RWPE2 (cell line): Measurements from ENCODE around the gene SPATA21.

Source experiments
- ATAC-seq: fragments of 200-7000 bp; cut with Tn5 transposase; 3 replicates; pipeline ENCODE4 v1.9.1; 2021; ENCODE audit warnings: low read depth
- DNase-seq: peaks from one replicate; pipeline ENCODE4 v3.0.0-alpha.2; 2020; ENCODE audit warnings: low spot score
- H3K27ac ChIP-seq: fragments of 450-650 bp; 2 replicates; pipeline ENCODE4 v1.5.1; 2017; ENCODE audit warnings: mild to moderate bottlenecking; ENCODE audit not compliant: poor library complexity, severe bottlenecking
- H3K27me3 ChIP-seq: fragments of 250-450 bp; sonication (Bioruptor Pico); 2 replicates; pipeline ENCODE4 v1.5.1; 2021; ENCODE audit warnings: mild to moderate bottlenecking, moderate library complexity; ENCODE audit not compliant: insufficient read depth, poor library complexity, severe bottlenecking
- H3K36me3 ChIP-seq: fragments of 250-450 bp; sonication (Bioruptor Pico); 2 replicates; pipeline ENCODE4 v1.5.1; 2020; ENCODE audit warnings: low read depth, mild to moderate bottlenecking, moderate library complexity
- H3K4me1 ChIP-seq: fragments of 250-450 bp; sonication (Bioruptor Pico); 2 replicates; pipeline ENCODE4 v1.5.1; 2021; ENCODE audit warnings: mild to moderate bottlenecking, moderate library complexity; ENCODE audit not compliant: insufficient read depth, poor library complexity, severe bottlenecking
- H3K4me3 ChIP-seq: fragments of 250-450 bp; sonication (Bioruptor Pico); 2 replicates; pipeline ENCODE4 v1.5.1; 2021; ENCODE audit warnings: mild to moderate bottlenecking, moderate library complexity; ENCODE audit not compliant: severe bottlenecking
- H3K9me3 ChIP-seq: fragments of 250-450 bp; sonication (Bioruptor Pico); 2 replicates; pipeline ENCODE4 v1.5.1; 2021; ENCODE audit warnings: mild to moderate bottlenecking, moderate library complexity; ENCODE audit not compliant: severe bottlenecking
- TF ChIP-seq, protein P1 (sequence below): fragments of 450-650 bp; IDR thresholded peaks from one replicate; pipeline ENCODE4 v1.5.1; 2017; ENCODE audit warnings: mild to moderate bottlenecking, moderate library complexity; ENCODE audit not compliant: poor library complexity, severe bottlenecking

Gene SPATA21

DNA sequence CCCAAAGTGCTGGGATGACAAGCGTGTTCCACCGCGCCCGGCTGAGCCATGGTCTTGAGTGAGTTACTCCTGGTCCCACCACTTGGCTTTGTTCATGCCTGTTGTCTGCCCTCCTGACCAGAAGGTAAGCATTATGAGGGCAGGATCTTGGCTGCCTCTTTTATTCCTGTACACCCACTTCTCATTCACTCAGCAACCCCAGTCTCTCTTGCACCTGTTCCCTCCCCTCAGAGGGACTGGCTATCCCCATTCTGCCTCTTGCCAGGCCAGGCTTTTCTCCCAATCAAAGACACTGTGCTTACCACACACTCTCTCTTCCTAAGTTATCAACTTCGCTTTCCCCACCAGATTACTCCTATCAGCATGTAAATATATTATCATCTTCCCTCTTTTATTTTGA lies 26.4 kb downstream of the SPATA21 start:
- no peak for DNase-seq
- TF ChIP-seq, protein P1, sequence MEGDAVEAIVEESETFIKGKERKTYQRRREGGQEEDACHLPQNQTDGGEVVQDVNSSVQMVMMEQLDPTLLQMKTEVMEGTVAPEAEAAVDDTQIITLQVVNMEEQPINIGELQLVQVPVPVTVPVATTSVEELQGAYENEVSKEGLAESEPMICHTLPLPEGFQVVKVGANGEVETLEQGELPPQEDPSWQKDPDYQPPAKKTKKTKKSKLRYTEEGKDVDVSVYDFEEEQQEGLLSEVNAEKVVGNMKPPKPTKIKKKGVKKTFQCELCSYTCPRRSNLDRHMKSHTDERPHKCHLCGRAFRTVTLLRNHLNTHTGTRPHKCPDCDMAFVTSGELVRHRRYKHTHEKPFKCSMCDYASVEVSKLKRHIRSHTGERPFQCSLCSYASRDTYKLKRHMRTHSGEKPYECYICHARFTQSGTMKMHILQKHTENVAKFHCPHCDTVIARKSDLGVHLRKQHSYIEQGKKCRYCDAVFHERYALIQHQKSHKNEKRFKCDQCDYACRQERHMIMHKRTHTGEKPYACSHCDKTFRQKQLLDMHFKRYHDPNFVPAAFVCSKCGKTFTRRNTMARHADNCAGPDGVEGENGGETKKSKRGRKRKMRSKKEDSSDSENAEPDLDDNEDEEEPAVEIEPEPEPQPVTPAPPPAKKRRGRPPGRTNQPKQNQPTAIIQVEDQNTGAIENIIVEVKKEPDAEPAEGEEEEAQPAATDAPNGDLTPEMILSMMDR, result no peak
- Histone ChIP-seq H3K36me3 (no peaks in the 10 kb centered on the region), H3K4me1 (no peaks in the 10 kb centered on the region), H3K4me3 (no peak overlapping the region), H3K27me3 (no peaks in the 10 kb centered on the region), H3K27ac (no peak overlapping the region), H3K9me3 (no peaks in the 10 kb centered on the region)
- ATAC-seq, result no peak

DNA sequence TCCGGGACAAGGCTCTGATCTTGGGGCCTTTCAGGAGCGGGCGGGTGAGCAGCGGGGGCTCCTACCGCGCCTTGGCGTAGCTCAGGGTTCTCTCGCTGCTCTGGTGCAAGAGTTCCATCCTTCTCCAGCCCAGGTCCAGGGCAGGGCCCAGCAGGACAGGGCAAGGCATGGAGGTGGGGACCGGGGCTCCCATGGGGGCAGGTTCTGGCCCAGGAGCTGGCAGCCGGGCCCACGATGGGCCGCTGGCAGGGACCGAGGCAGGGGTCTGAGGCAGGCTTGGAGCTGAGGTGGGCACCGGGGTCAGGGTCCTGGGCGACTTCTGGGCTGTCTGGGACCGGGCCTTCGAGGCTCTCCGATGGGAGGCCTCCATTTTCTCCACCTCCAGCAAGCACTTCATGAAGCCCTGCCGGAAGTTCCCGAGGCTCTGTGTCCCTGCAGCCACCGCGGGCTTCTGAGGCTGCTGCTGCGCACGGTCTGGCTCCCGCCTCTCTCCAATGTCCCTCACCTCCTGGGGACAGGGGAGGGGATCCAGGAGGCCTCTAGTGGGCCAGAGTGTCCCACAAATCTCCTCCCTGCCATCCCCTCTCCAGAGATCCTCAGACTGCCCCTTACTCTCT lies 27.6 kb downstream of the SPATA21 start:
- H3K9me3 ChIP-seq, result no peaks in the 10 kb centered on the region
- no peak for ATAC-seq
- H3K4me1 ChIP-seq, result no peaks in the 10 kb centered on the region

DNA sequence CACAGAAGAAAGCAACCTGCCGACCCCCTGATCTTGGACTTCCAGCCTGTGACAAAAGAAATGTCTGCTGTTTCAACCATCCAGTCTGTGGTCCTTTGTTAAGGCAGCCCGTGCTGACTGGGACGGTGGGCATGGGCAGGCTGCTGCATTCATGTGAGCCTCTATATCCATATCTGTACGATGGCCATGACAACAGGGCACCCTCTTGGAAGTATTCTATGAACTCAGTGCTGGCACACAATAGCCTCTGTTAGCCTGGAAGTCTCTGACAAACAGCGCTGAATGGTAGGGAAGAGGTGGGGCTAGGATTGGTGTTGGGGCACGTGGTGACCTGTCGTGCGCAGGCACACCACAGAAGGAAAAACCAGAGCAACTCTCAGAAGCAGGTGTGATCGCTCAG lies 30.4 kb downstream of the SPATA21 start:
- no peak overlapping the region for H3K4me3 ChIP-seq
- DNase-seq (no peak), ATAC-seq (no peak)
- H3K4me1 ChIP-seq, result no peaks in the 10 kb centered on the region
- no peak overlapping the region for H3K27ac ChIP-seq
- TF ChIP-seq, protein P1, result no peak
- no peaks in the 10 kb centered on the region for H3K27me3 ChIP-seq
- no peaks in the 10 kb centered on the region for H3K9me3 ChIP-seq
- H3K36me3 ChIP-seq, result no peaks in the 10 kb centered on the region

More for the DNA sequence above, 27.6 kb downstream of the SPATA21 start:
- no peak for DNase-seq
- Histone ChIP-seq H3K27me3 (no peaks in the 10 kb centered on the region), H3K36me3 (no peaks in the 10 kb centered on the region), H3K4me3 (no peak overlapping the region), H3K27ac (no peak overlapping the region)
- TF ChIP-seq, protein P1, result no peak

DNA sequence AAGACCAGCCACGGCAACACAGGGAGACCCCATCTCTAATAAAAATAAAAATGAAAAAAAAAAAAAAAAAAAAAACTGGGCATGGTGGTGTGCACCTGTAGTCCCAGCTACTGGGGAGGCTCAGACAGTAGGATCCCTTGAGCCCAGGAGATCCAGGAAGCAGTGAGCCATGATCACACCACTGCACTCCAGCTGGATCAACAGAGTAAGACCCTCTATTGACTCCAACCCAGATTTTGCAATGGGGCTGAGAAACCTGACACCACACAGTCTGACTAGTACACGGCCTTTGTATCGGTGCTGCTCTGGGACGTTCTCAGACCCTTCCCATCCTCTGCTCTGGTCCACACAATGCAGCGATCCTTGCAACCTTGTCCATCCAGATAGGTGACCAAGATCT lies 31.8 kb downstream of the SPATA21 start:
- Histone ChIP-seq H3K27me3 (no peaks in the 10 kb centered on the region), H3K4me1 (no peaks in the 10 kb centered on the region), H3K27ac (no peak overlapping the region), H3K4me3 (no peak overlapping the region), H3K36me3 (no peaks in the 10 kb centered on the region), H3K9me3 (no peaks in the 10 kb centered on the region)
- DNase-seq (no peak), ATAC-seq (no peak)
- TF ChIP-seq, protein P1, result no peak

DNA sequence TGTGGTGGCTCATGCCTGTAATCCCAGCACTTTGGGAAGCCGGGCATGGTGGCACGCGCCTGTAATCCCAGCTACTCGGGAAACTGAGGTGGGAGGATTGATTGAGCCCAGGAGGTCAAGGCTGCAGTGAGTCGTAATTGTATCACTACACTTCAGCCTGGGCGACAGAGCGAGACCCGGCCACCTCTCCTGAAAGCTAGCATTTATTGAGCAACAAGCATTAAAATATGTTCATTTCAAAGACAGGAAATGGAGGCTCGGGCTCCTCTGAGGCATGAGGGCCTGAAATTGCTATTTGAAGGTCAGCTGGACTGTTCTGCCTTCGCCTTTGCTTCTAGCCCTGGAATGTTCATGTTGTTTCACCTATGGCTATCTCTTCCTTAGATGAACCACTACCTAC lies 34.5 kb downstream of the SPATA21 start:
- DNase-seq, result no peak
- H3K4me1 ChIP-seq, result no peaks in the 10 kb centered on the region
- H3K27me3 ChIP-seq, result no peaks in the 10 kb centered on the region
- no peaks in the 10 kb centered on the region for H3K9me3 ChIP-seq
- no peak overlapping the region for H3K4me3 ChIP-seq
- 0 out of 2 replicates have a peak, but pooled peaks cover 4% of the 10 kb centered on the region for H3K36me3 ChIP-seq
- TF ChIP-seq, protein P1, result no peak
- H3K27ac ChIP-seq, result no peak overlapping the region
- ATAC-seq, result no peak
